ENCODE results near the gene NCKAP1.

NCKAP1 gene, protein sequence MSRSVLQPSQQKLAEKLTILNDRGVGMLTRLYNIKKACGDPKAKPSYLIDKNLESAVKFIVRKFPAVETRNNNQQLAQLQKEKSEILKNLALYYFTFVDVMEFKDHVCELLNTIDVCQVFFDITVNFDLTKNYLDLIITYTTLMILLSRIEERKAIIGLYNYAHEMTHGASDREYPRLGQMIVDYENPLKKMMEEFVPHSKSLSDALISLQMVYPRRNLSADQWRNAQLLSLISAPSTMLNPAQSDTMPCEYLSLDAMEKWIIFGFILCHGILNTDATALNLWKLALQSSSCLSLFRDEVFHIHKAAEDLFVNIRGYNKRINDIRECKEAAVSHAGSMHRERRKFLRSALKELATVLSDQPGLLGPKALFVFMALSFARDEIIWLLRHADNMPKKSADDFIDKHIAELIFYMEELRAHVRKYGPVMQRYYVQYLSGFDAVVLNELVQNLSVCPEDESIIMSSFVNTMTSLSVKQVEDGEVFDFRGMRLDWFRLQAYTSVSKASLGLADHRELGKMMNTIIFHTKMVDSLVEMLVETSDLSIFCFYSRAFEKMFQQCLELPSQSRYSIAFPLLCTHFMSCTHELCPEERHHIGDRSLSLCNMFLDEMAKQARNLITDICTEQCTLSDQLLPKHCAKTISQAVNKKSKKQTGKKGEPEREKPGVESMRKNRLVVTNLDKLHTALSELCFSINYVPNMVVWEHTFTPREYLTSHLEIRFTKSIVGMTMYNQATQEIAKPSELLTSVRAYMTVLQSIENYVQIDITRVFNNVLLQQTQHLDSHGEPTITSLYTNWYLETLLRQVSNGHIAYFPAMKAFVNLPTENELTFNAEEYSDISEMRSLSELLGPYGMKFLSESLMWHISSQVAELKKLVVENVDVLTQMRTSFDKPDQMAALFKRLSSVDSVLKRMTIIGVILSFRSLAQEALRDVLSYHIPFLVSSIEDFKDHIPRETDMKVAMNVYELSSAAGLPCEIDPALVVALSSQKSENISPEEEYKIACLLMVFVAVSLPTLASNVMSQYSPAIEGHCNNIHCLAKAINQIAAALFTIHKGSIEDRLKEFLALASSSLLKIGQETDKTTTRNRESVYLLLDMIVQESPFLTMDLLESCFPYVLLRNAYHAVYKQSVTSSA

DNA sequence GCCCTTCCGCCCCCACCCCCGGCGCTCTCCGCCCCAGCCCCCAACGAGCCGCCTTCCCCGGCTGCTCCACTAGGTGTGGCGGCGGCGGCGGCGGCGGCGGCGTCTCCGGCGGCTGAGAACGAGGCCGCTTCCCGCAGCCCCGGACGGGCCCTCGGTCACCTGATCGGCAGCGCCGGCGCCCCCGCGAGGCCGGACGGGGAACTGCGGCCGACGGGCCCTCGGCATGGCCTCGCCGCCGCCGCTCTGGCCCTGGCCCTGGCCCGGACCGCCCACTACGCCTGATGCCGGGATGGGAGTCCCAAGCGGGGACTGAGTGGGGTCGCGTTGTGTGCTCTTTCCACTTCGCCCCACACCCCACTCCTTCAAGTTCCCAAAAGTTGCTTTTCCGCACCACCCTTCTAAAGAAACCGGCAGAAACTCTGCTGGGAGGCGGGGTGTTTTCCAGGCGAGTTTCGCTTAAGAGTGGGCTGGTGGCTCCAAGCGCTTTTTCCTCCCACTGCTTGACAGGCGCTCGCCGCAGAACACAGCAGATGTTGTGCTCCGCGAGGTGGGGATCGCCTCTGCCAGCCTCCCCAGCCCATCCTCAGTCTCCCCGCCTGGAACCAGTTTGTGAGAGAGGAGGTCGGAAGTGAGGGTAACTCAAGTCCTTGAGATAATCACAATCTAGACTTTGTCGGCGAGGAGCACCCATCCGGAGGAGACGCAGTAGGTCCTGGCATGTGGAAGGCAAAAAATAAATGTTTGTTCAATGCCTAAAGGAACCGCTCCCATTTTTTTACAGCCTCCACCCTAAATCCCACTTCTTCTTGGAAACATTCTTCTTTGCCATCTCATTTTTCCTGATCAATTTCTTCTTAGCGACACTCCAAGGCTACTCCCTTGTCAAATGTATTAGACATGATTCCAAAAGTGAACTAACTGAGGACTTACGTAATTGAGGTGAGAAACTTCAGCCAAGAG, at the start of gene NCKAP1:
NCKAP1 (minus strand) TSS at position 117 of the 960 bp plus-strand sequence. CDS start 358 bp downstream, outside the sequence.
- no peaks in the 10 kb centered on the region for H3K36me3 ChIP-seq (ENCODE audit: control insufficient read depth, insufficient read depth, low read length)
- H3K4me3 ChIP-seq (ENCODE audit: low read depth, low read length): peak within 1 kb of the TSS; percentile 90
- H3K4me1 ChIP-seq (ENCODE audit: control insufficient read depth, insufficient read depth, low read length): peaks cover 14% of the 10 kb centered on the region
- H3K27me3 ChIP-seq (ENCODE audit: control insufficient read depth, insufficient read depth, low read length): peaks cover 8% of the 10 kb centered on the region
- H3K9me3 ChIP-seq (ENCODE audit: control insufficient read depth, insufficient read depth, low read length): no peaks in the 10 kb centered on the region
- peak within 1 kb of the TSS; percentile 85 for H3K9ac ChIP-seq (ENCODE audit: low read depth, low read length)

DNA sequence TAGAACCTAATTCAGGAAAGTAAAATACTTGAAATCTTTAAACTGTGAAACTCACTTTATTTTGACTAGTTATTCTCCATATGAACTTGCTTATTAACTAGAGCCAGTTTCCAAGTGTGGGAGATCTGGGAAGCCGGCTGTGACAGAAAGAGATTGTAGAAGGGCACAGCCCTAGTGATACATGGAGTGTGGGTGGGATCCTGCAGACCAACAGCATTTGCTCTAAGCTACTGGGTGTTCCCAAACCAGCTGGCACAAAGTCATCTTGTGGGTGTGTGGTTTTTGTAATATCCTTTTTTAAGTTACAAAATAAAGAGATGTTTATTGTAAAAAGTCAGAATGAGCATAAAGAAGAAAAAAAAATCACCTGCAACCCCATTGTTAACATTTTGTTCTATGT, 43.7 kb upstream of the NCKAP1 start:
- H3K27me3 ChIP-seq (ENCODE audit: control insufficient read depth, insufficient read depth, low read length): no peaks in the 10 kb centered on the region
- no peaks in the 10 kb centered on the region for H3K36me3 ChIP-seq (ENCODE audit: control insufficient read depth, insufficient read depth, low read length)
- H3K9ac ChIP-seq (ENCODE audit: low read depth, low read length): no peak overlapping the region
- no peaks in the 10 kb centered on the region for H3K4me1 ChIP-seq (ENCODE audit: control insufficient read depth, insufficient read depth, low read length)
- H3K9me3 ChIP-seq (ENCODE audit: control insufficient read depth, insufficient read depth, low read length): no peaks in the 10 kb centered on the region
- H3K4me3 ChIP-seq (ENCODE audit: low read depth, low read length): no peak overlapping the region

DNA sequence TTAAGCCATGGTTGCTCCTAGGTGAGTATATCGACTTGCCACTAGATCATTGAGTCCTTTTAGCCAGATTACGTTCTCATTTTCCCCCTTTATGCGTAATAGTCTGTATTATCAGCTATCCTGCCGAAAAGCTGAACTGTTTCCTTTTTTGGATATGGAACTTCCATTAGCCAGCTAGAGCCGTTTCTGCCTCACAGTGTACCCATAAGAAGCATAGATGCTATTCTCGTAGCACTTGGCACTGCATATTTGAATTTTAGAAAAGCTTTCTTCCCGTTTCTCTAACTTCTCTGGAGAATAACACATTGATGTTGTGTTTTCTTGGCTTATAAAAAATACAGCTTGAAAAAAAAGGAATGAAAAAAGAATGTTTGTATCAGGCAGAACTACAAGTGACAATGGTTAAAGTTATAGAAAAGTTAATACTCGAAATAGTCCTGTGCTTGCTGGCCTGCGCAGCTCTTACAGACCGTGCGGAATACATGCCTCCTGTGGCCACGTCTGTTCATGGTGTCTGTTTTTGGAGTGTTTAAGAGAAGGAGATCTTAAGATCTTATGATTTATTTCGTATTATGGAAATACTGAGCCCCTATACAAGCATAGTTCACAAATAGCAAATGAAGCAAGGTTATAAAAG, 41.0 kb upstream of the NCKAP1 start:
- no peaks in the 10 kb centered on the region for H3K27me3 ChIP-seq (ENCODE audit: control insufficient read depth, insufficient read depth, low read length)
- H3K36me3 ChIP-seq (ENCODE audit: control insufficient read depth, insufficient read depth, low read length): no peaks in the 10 kb centered on the region
- H3K9ac ChIP-seq (ENCODE audit: low read depth, low read length): no peak overlapping the region

DNA sequence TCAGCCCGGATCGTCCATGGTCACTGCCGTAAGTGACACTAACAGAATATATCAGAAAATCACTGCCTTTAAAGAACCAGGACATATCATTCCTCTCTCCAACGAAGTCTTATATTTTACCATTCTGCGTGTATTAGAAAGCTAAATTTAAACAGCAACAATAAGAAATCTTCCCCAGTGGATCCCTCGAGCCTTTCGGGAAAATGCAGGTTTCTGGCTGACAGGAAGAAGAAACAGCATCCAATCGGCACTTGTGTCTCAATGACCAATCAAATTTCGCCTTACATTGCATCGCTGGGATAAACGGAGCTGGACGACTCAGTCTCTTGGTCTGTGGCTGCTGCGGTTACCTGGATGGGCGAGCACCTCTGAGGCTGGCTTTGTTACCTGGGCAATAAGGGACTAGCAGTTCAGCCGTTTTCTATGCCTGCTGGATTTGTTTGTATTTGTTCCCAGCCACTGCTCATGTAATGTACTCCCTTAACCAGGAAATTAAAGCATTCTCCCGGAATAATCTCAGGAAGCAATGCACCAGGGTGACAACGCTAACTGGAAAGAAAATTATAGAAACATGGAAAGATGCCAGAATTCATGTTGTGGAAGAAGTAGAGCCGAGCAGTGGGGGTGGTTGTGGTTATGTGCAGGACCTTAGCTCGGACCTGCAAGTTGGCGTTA, 40.3 kb upstream of the NCKAP1 start, which contains the start of gene DUSP19:
DUSP19 (plus strand) TSS at position 284 of the 675 bp plus-strand sequence; CDS start at position 471, 187 bp downstream.
- Histone ChIP-seq H3K36me3 (ENCODE audit: control insufficient read depth, insufficient read depth, low read length) (no peaks in the 10 kb centered on the region), H3K27me3 (ENCODE audit: control insufficient read depth, insufficient read depth, low read length) (no peaks in the 10 kb centered on the region), H3K9me3 (ENCODE audit: control insufficient read depth, insufficient read depth, low read length) (no peaks in the 10 kb centered on the region), H3K9ac (ENCODE audit: low read depth, low read length) (peak within 1 kb of the TSS; percentile 55), H3K4me1 (ENCODE audit: control insufficient read depth, insufficient read depth, low read length) (no peaks in the 10 kb centered on the region), H3K4me3 (ENCODE audit: low read depth, low read length) (peak within 1 kb of the TSS; percentile 77)

More for the DNA sequence above, 41.0 kb upstream of the NCKAP1 start:
- peak overlapping the region; percentile 77 for H3K4me3 ChIP-seq (ENCODE audit: low read depth, low read length)
- H3K4me1 ChIP-seq (ENCODE audit: control insufficient read depth, insufficient read depth, low read length): no peaks in the 10 kb centered on the region
- H3K9me3 ChIP-seq (ENCODE audit: control insufficient read depth, insufficient read depth, low read length): no peaks in the 10 kb centered on the region

DNA sequence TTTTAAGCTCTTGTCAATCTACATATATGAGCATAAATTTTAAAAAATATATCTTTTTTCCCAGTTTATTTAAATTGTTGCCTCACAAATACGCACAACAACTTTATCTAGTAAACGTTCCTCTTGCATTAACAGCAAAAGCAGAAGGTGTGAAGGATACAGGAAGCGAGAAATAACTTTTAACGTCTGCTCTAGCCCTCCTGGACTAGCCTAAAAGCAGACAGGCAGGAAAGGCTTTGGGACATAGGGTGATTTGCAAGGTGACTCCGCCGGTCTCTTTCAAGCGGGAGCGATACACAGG, 39.9 kb upstream of the NCKAP1 start:
- no peaks in the 10 kb centered on the region for H3K9me3 ChIP-seq (ENCODE audit: control insufficient read depth, insufficient read depth, low read length)
- H3K36me3 ChIP-seq (ENCODE audit: control insufficient read depth, insufficient read depth, low read length): no peaks in the 10 kb centered on the region
- H3K4me1 ChIP-seq (ENCODE audit: control insufficient read depth, insufficient read depth, low read length): no peaks in the 10 kb centered on the region
- H3K4me3 ChIP-seq (ENCODE audit: low read depth, low read length): peak overlapping the region; percentile 77
- no peaks in the 10 kb centered on the region for H3K27me3 ChIP-seq (ENCODE audit: control insufficient read depth, insufficient read depth, low read length)
- H3K9ac ChIP-seq (ENCODE audit: low read depth, low read length): peak overlapping the region; percentile 55

- Histone ChIP-seq H3K36me3 (ENCODE audit: control insufficient read depth, insufficient read depth, low read length) (no peaks in the 10 kb centered on the region), H3K9ac (ENCODE audit: low read depth, low read length) (no peak overlapping the region), H3K9me3 (ENCODE audit: control insufficient read depth, insufficient read depth, low read length) (no peaks in the 10 kb centered on the region), H3K4me1 (ENCODE audit: control insufficient read depth, insufficient read depth, low read length) (peaks cover 3% of the 10 kb centered on the region), H3K4me3 (ENCODE audit: low read depth, low read length) (no peak overlapping the region), H3K27me3 (ENCODE audit: control insufficient read depth, insufficient read depth, low read length) (peaks cover 3% of the 10 kb centered on the region)
Measured at GRCh38 chr2:183072177-183072576, 33.9 kb upstream of the NCKAP1 start.

DNA sequence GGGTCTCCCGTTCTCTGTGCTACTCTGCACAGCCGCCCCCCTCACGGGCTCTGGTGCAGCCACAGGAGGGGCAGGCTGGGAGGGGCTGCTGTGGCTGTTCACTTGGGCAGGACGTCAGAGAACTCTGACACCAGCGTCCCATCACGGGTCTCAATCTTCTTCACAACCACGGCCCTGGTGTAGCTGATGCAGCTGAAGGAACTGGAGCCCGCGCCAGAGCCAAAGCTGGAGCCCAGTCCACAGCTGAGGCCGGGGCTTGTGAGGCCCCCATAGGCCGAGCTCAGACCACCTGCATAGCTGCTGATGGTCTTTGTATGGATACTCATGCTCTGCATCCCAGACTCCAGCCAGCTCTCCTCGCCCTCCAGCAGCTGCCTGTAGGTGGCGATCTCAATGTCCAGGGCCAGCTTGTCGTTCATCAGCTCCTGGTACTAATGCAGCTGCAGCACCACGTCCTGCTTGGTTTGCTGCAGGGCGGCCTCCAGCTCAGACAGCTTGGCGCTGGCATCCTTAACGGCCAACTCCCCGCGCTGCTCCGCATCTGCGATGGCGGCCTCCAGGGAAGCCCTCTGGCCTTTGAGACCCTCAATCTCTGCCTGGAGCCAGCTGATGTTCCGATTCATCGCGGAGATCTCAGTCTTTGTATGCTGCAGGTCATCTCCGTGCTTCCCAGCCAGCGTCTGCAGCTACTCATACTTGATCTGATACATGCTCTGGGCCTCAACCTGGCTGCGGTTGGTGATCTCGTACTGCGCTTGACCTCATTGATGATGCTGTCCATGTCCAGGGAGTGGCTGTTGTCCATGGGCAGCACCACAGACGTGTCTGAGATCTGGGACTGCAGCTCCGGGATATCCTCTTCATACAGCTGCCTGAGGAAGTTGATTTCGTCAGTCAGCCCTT, 32.9 kb upstream of the NCKAP1 start:
- Histone ChIP-seq H3K27me3 (ENCODE audit: control insufficient read depth, insufficient read depth, low read length) (peaks cover 3% of the 10 kb centered on the region), H3K9me3 (ENCODE audit: control insufficient read depth, insufficient read depth, low read length) (no peaks in the 10 kb centered on the region), H3K4me1 (ENCODE audit: control insufficient read depth, insufficient read depth, low read length) (peaks cover 3% of the 10 kb centered on the region), H3K36me3 (ENCODE audit: control insufficient read depth, insufficient read depth, low read length) (no peaks in the 10 kb centered on the region), H3K9ac (ENCODE audit: low read depth, low read length) (no peak overlapping the region), H3K4me3 (ENCODE audit: low read depth, low read length) (peak overlapping the region; percentile 46)

DNA sequence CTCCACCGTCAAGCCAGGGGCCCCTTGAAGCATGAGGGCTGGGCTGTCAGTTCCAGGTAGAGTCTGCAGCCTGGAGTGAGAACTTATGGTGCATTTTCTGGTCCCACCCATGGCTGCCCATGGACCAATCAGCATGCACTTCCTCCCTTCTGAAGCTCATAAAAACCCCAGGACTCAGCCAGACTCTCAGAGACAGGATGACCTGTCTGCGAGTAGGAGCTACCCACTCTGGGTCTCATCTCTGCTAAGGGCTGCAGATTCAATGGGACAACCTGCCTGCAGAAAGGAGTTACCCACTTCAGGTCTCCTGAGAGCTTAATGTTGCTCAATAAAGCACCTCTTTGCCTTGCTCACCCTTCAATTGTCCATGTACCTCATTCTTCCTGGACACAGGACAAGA, 30.9 kb upstream of the NCKAP1 start:
- H3K4me1 ChIP-seq (ENCODE audit: control insufficient read depth, insufficient read depth, low read length): peaks cover 3% of the 10 kb centered on the region
- H3K4me3 ChIP-seq (ENCODE audit: low read depth, low read length): no peak overlapping the region
- H3K9ac ChIP-seq (ENCODE audit: low read depth, low read length): no peak overlapping the region
- H3K9me3 ChIP-seq (ENCODE audit: control insufficient read depth, insufficient read depth, low read length): no peaks in the 10 kb centered on the region
- H3K27me3 ChIP-seq (ENCODE audit: control insufficient read depth, insufficient read depth, low read length): peaks cover 3% of the 10 kb centered on the region
- no peaks in the 10 kb centered on the region for H3K36me3 ChIP-seq (ENCODE audit: control insufficient read depth, insufficient read depth, low read length)

DNA sequence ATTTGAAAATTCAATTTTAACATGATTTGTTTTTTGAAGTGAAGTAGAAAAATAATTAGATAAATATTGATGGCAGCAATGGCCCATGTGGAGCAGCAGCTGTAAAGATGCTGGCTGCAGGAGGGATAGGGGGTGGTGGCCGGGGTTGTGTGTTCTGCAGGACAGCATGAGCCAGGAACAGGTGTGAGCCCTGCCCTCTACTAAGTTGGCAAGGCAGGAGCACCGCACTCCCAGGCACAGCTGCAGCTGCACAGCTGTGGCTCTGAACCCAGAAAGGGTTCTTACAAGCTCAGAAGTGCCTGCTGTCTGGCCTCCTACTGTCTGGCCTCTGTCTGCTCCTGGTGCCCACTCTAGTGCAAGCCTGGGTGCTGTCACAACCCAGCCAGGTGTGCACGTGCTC, 30.3 kb upstream of the NCKAP1 start:
- Histone ChIP-seq H3K27me3 (ENCODE audit: control insufficient read depth, insufficient read depth, low read length) (peaks cover 3% of the 10 kb centered on the region), H3K4me3 (ENCODE audit: low read depth, low read length) (no peak overlapping the region), H3K9me3 (ENCODE audit: control insufficient read depth, insufficient read depth, low read length) (no peaks in the 10 kb centered on the region), H3K4me1 (ENCODE audit: control insufficient read depth, insufficient read depth, low read length) (peaks cover 3% of the 10 kb centered on the region), H3K9ac (ENCODE audit: low read depth, low read length) (no peak overlapping the region), H3K36me3 (ENCODE audit: control insufficient read depth, insufficient read depth, low read length) (no peaks in the 10 kb centered on the region)

Data from iPS-15b (cell line).